LNCaP clone FGC (cell line): ENCODE measurements around the gene COL2A1.

ENCODE experiments used
- DNase-seq: peaks from one replicate; pipeline ENCODE4 v3.0.0-alpha.2; 2011; ENCODE audit warnings: low read depth
- H3K4me3 ChIP-seq: 2 replicates; pipeline ENCODE4 v1.5.1; 2011; ENCODE audit warnings: mild to moderate bottlenecking, low read depth, low read length, control low read depth
- CTCF ChIP-seq: IDR thresholded peaks from 2 replicates; pipeline ENCODE4 v1.5.1; 2012; ENCODE audit warnings: mild to moderate bottlenecking; ENCODE audit not compliant: control insufficient read depth, insufficient read depth; ENCODE audit errors: extremely low read depth

The COL2A1 gene

GRCh38 chr12:48024735-48025134 lies 20.5 kb upstream of the COL2A1 start:
- TF ChIP-seq CTCF, result no peak
- DNase-seq, result no peak
- no peak overlapping the region for H3K4me3 ChIP-seq

GRCh38 chr12:48023386-48023785 lies 19.1 kb upstream of the COL2A1 start:
- no peak overlapping the region; the same call in 1 of the 2 replicates for H3K4me3 ChIP-seq
- TF ChIP-seq CTCF, result no peak
- DNase-seq, result no peak

GRCh38 chr12:48022676-48023385 lies 18.6 kb upstream of the COL2A1 start:
- H3K4me3 ChIP-seq, result no peak overlapping the region; the same call in 1 of the 2 replicates
- TF ChIP-seq CTCF, result no peak
- DNase-seq, result peak; percentile 63

DNA sequence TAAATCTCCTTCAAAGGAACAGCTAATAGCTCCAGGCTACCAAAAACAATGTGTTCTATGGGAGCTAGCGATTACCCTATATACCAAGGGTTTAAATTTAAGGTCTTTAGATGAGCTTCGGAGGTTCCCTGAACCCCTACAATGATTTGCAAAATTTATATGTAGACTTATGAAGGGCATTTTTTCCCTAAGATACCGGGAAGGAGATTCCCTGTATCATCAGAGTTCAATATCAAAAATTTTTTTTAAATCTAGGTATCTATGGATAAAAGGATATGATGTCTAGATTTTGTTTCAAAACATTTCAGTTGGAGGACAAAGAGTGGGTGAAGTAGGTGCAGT lies 17.9 kb upstream of the COL2A1 start:
- TF ChIP-seq CTCF, result no peak
- H3K4me3 ChIP-seq, result no peak overlapping the region
- no peak for DNase-seq

DNA sequence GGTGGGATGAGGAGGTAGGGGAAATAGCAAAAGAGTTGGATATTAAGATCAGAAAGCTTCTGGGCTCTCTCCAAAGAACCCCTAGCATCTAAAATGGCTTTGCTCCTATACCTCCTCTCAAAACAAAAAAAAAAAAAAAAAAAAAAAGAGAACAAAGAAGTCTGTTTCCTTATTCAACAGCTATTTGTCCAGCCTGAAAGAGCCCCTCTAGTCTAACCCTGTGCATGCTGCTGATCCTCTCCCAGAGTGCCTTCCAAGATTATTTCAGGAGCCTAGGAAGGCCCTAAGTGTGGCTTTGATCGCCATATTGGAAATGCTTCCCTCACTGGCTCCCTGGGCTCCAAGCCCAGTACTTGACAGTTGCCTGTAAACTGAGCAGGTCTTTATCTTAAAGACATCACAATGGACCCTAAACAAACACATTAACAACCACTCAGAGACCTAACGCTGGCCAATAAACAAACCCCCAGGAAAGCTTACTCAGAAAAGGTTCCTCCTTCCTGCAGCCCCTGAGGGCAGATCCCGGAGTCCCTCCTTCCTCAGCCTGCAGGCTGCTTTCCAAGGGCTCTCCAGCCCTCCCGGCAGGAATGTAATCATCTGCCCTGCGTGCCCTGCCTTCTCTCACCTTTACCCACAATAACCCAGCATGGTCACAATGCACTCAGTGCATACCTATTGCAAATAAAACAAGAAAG lies 17.4 kb upstream of the COL2A1 start:
- no peak for TF ChIP-seq CTCF
- peak; percentile 98 for DNase-seq

DNA sequence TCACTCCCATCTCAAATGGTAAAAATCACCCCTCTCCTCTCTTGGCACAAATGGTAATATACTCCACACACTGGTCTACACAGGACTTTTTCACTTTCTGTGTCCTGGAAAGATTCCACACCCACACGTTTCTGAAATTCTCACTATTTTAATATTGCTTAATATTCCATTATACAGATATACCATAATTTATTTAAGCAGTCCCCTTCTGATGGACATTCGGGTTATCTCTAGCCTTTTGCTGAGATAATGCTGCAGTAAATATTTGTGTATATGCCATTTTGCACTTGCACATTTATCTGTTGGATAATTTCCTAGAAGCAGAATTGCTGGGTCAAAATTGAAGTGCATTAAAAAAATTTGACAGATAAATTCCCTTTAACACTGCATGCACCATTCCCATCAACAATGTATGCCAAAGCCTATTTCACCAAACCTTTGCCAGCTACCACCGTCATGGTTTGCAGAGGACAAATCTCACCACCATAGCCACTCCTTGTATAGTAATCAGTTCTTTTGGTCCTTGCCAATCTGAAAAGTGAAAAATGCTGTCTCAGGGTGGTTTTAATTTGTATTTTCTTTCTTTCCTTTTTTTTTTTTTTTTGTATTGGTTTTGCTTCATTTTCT lies 15.5 kb upstream of the COL2A1 start:
- TF ChIP-seq CTCF, result no peak
- no peak overlapping the region for H3K4me3 ChIP-seq
- DNase-seq, result no peak

More for the DNA sequence above, 17.4 kb upstream of the COL2A1 start:
- no peak overlapping the region for H3K4me3 ChIP-seq
